ENCODE results near the gene SLIT3. TPM values are rescaled to one million over a fixed set of nuclear protein-coding genes. Genes with fewer than 3 reads are reported as not detected.

SLIT3 gene
- total RNA-seq, 3 donors from 2014 or later = 30.7 to 103 (median 54.1) TPM

DNA sequence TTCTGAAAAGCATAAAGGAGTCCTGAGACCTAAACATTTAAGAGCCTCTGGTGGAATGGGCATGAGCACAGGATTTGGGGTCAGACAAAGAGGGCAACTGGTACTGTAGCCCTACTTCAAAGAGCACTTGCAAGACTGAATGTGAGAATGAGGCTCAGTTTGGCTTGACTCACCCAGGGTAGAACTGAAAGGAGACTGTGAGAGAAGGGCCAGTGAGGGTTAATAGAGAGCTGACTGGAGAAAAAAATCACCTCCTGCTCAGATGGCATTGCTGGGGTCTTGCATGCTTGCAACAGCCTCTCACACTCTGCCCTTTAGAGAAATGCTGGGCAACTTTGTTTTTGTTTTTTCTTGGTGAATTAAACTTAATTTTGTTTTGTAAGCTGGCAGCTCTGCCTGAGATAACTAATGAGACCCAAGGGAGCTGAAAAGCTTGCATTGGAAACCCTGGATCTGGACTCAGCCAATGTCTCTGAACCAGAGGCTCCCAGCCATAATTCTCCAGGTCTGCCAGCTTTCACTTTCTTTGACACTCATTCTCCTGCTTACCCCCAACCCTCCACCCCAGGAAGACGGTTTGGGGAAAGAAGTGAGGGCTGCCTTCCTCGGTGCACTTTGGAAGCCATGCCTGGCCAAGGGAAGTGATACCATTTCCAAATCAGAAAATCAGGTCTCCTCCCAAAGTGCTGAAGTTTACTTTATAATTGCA is 560.7 kb downstream of the SLIT3 start:
- Histone ChIP-seq H3K27ac (peak overlapping the region in 1 of 2 donors; percentile 40), H3K9me3 (no peaks in the 10 kb centered on the region), H3K4me3 (peak overlapping the region in 1 of 3 donors; percentile 10), H3K4me1 (no peaks in the 10 kb centered on the region), H3K36me3 (no peaks in the 10 kb centered on the region), H3K27me3 (no peaks in the 10 kb centered on the region)
- no peak for DNase-seq (ENCODE audit: low spot score in 2 of 2)
- intact Hi-C loops (cut with DNase I; ENCODE audit: low total_unique reads) = no loop called here
- TF ChIP-seq, protein P1, sequence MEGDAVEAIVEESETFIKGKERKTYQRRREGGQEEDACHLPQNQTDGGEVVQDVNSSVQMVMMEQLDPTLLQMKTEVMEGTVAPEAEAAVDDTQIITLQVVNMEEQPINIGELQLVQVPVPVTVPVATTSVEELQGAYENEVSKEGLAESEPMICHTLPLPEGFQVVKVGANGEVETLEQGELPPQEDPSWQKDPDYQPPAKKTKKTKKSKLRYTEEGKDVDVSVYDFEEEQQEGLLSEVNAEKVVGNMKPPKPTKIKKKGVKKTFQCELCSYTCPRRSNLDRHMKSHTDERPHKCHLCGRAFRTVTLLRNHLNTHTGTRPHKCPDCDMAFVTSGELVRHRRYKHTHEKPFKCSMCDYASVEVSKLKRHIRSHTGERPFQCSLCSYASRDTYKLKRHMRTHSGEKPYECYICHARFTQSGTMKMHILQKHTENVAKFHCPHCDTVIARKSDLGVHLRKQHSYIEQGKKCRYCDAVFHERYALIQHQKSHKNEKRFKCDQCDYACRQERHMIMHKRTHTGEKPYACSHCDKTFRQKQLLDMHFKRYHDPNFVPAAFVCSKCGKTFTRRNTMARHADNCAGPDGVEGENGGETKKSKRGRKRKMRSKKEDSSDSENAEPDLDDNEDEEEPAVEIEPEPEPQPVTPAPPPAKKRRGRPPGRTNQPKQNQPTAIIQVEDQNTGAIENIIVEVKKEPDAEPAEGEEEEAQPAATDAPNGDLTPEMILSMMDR (IDR thresholded peaks at IDR 0.05) = no peak
- no peak for TF ChIP-seq POLR2A (IDR thresholded peaks at IDR 0.05)
- TF ChIP-seq POLR2AphosphoS5 (IDR thresholded peaks at IDR 0.05) = no peak

DNA sequence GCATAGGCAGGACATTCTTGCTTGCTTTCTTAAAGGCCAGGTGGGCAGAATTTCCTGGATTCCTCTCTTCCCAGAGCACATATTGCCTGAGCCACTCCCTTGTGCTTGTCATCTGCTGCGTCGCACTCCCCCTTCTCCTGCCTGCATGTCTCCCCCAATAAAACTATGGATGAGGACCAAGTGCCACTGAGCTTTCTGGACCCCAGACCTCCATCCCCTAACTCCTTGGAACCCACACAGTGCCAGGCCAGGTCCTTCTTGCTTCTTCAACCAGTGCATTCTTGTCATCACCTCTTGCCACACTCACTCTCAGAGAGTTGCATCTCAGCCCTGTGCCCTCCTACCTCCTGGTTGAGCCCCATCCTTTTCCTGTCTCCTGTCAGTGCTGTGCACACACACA is 563.9 kb downstream of the SLIT3 start:
- H3K27ac ChIP-seq = no peak overlapping the region
- TF ChIP-seq POLR2AphosphoS5 (IDR thresholded peaks at IDR 0.05) = no peak
- no peak for TF ChIP-seq POLR2A (IDR thresholded peaks at IDR 0.05)
- TF ChIP-seq, protein P1 (IDR thresholded peaks at IDR 0.05) = no peak

DNA sequence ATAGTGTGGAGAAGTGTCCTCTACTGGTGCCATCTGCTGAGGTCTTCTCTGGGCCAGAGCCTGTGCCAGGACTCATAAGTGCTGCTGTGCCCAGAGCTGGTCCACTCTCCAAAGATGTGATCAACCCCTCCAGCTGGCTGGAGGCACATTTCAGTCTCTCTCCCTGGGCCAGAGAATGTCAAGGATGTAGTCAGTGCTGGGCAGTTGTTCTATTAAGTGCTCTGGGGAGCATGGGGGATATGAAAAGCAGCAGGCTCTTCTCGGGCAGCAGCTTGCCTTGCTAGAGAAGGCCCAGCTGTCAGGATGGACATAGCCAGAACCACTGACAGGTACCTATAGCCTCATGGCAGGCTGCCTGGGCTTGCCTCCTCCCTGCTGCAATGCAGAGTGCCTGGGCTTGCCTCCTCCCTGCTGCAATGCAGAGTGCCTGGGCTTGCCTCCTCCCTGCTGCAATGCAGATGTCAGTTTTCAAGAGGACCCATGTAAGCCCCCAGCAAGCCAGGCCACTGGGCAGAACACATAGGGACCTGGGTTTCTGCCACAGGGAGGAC is 564.6 kb downstream of the SLIT3 start:
- H3K4me3 ChIP-seq = no peak overlapping the region
- intact Hi-C loops (cut with DNase I; ENCODE audit: low total_unique reads) = loop anchor here (5.0 kb wide), 1 partner anchor 814 kb away; no protein-coding TSS in a partner anchor
- DNase-seq (ENCODE audit: low spot score in 2 of 2) = no peak
- H3K4me1 ChIP-seq = no peaks in the 10 kb centered on the region
- no peaks in the 10 kb centered on the region for H3K9me3 ChIP-seq
- no peaks in the 10 kb centered on the region for H3K36me3 ChIP-seq
- no peaks in the 10 kb centered on the region for H3K27me3 ChIP-seq
- peak overlapping the region in 1 of 2 donors; percentile 48 for H3K27ac ChIP-seq
- TF ChIP-seq, protein P1 (IDR thresholded peaks at IDR 0.05) = no peak
- TF ChIP-seq POLR2A (IDR thresholded peaks at IDR 0.05) = no peak
- TF ChIP-seq POLR2AphosphoS5 (IDR thresholded peaks at IDR 0.05) = no peak

More for the DNA sequence above, 563.9 kb downstream of the SLIT3 start:
- intact Hi-C loops (cut with DNase I; ENCODE audit: low total_unique reads) = loop anchor here (5.0 kb wide), 1 partner anchor 815 kb away; no protein-coding TSS in a partner anchor
- Histone ChIP-seq H3K4me1 (no peaks in the 10 kb centered on the region), H3K27me3 (no peaks in the 10 kb centered on the region), H3K36me3 (no peaks in the 10 kb centered on the region), H3K4me3 (no peak overlapping the region), H3K9me3 (no peaks in the 10 kb centered on the region)
- no peak for DNase-seq (ENCODE audit: low spot score in 2 of 2)

DNA sequence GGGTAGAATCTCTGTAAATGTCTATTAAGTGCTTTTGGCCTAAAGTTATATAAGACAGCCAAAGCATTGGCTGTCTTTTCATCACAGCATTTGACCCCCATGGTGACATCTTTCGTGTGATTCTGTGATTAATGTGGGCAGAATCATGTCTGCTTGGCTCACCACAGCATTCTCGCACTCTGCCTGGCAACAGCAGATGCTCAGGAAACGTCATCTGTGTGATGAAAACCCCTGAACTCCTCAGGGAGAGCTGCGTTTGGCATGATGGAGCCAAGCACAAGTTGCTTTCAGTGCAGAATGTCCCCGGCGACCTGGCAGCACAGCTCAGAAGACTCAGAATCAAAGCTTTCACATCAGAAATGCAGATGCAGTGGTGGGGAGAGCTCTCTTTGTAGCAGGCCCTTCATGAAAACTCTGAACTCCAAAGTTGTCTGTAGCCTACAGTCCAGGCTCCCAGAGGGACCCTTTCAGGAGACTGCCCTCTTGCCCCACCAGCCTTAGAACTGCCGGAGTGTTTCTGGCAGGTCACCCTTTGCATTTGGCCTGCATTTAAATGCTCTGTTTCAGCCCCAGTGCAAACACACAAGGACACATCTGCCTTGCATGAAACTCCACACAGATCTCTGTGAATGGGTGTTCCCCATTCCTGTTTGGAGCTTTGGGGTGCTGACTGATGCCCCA is 566.2 kb downstream of the SLIT3 start:
- Histone ChIP-seq H3K4me1 (no peaks in the 10 kb centered on the region), H3K36me3 (no peaks in the 10 kb centered on the region), H3K4me3 (no peak overlapping the region), H3K9me3 (no peaks in the 10 kb centered on the region), H3K27me3 (no peaks in the 10 kb centered on the region), H3K27ac (peak overlapping the region in 1 of 2 donors; percentile 19)
- DNase-seq (ENCODE audit: low spot score in 2 of 2) = no peak
- TF ChIP-seq POLR2AphosphoS5 (IDR thresholded peaks at IDR 0.05) (peak in 1 of 3 donors; percentile 76), POLR2A (IDR thresholded peaks at IDR 0.05) (no peak)
- TF ChIP-seq, protein P1 (IDR thresholded peaks at IDR 0.05) = no peak
- intact Hi-C loops (cut with DNase I; ENCODE audit: low total_unique reads) = loop anchor here (5.0 kb wide), 1 partner anchor 812 kb away; no protein-coding TSS in a partner anchor

DNA sequence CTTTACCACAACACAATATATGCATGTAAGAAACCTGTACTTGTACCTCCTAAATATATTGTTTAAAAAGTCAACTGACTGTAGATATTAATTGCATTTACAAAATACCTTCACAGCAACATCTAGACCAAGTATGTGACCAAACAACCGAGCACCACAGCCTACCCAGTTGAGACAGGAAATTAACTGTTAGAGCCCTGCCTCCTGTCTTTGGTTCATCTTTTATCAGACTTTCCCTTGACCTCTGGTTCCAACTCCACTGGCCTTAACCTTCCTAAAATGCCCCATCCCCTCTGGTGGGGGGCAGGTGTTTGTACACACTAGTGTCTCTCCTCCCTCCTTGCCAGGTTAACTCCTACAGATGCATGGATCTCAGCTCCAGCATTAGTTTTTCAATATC is 566.8 kb downstream of the SLIT3 start:
- intact Hi-C loops (cut with DNase I; ENCODE audit: low total_unique reads) = no loop called here
- H3K36me3 ChIP-seq = no peaks in the 10 kb centered on the region
- no peak overlapping the region for H3K27ac ChIP-seq
- H3K9me3 ChIP-seq = peaks cover under 1 to 3% of the 10 kb centered on the region in 2 donors
- no peaks in the 10 kb centered on the region for H3K4me1 ChIP-seq
- no peaks in the 10 kb centered on the region for H3K27me3 ChIP-seq
- no peak overlapping the region for H3K4me3 ChIP-seq
- no peak for DNase-seq (ENCODE audit: low spot score in 2 of 2)
- TF ChIP-seq POLR2AphosphoS5 (IDR thresholded peaks at IDR 0.05) (no peak), POLR2A (IDR thresholded peaks at IDR 0.05) (no peak)
- TF ChIP-seq, protein P1 (IDR thresholded peaks at IDR 0.05) = no peak

Measured in breast epithelium (tissue), 4 donors.